Measurements from ENCODE around the gene PIGQ. TPM values are rescaled to one million over a fixed set of nuclear protein-coding genes. Genes with fewer than 3 reads are reported as not detected.

Gene PIGQ
- total and polyA plus RNA-seq, 3 donors from 2014 or later = 80.5 to 123 (median 95.4) TPM

DNA sequence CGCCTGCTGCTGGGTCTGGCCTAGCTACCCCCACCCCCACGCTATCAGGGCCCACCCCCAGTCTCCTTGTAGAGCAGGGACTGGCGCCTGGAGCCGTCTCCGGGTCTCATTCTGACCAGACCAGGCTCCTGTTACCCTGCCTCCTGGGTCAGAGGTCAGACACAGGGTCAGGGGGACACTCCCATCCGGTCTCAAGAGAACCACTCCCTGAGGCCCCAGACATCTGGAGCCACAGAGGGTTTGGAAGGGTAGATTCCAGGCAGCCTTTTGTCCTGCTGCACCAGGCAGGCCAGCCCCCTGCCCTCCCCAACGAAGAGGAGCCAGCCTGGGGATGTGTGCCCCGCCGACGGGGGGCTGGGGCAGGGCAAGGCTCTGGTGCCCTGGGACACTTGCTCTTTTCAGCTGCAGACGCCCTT lies 60.1 kb downstream of the PIGQ start:
- intact Hi-C loops (cut with DNase I; ENCODE audit: low total_unique reads) = loop anchor here (10.0 kb wide), 1 partner anchor 45 kb away; no protein-coding TSS in a partner anchor
- Histone ChIP-seq H3K27me3 (no peaks in the 10 kb centered on the region), H3K4me3 (no peak overlapping the region), H3K36me3 (ENCODE audit: low read depth, missing control alignments) (no peaks in the 10 kb centered on the region), H3K27ac (no peak overlapping the region), H3K4me1 (peaks cover 20% of the 10 kb centered on the region), H3K9me3 (no peaks in the 10 kb centered on the region)
- no peak for DNase-seq
- WGBS, 2 donors = 37 to 66% methylated on average over 7 to 10 of the region's 11 CpGs
- TF ChIP-seq, protein P1, sequence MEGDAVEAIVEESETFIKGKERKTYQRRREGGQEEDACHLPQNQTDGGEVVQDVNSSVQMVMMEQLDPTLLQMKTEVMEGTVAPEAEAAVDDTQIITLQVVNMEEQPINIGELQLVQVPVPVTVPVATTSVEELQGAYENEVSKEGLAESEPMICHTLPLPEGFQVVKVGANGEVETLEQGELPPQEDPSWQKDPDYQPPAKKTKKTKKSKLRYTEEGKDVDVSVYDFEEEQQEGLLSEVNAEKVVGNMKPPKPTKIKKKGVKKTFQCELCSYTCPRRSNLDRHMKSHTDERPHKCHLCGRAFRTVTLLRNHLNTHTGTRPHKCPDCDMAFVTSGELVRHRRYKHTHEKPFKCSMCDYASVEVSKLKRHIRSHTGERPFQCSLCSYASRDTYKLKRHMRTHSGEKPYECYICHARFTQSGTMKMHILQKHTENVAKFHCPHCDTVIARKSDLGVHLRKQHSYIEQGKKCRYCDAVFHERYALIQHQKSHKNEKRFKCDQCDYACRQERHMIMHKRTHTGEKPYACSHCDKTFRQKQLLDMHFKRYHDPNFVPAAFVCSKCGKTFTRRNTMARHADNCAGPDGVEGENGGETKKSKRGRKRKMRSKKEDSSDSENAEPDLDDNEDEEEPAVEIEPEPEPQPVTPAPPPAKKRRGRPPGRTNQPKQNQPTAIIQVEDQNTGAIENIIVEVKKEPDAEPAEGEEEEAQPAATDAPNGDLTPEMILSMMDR (IDR thresholded peaks at IDR 0.05) = no peak

DNA sequence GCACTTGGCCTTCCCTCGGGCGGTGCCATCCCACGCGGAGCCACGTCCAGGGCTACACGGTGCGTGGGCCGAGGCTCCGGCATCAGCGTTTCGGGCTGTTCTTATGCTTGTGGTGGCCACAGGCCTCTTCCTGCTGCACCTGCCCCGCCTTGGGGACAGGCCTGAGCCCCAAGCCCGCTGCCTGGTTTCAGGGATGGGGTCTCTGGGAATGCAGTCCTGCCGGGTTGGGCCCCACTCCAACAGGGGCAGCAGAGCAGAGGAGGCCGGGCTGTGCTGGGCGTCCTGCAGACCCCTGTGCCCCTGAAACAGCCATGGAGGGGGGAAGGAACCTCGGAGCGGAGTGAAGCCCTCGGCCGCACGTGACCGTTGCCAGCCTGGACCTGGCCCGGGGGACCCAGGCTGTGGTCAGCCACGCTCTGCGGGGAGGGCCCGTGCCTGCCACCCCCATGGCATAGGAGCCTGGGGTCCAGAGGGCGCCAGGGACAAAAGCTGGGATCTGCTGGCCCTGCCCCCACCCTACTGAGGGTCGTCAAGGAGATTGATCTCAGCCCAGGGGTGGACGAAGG lies 60.6 kb downstream of the PIGQ start:
- peak; percentile 52 for DNase-seq
- intact Hi-C loops (cut with DNase I; ENCODE audit: low total_unique reads) = loop anchor here (10.0 kb wide), 1 partner anchor 46 kb away; no protein-coding TSS in a partner anchor
- Histone ChIP-seq H3K36me3 (ENCODE audit: low read depth, missing control alignments) (no peaks in the 10 kb centered on the region), H3K27ac (no peak overlapping the region), H3K4me1 (peaks cover 21% of the 10 kb centered on the region), H3K9me3 (no peaks in the 10 kb centered on the region), H3K4me3 (no peak overlapping the region), H3K27me3 (no peaks in the 10 kb centered on the region)
- TF ChIP-seq POLR2A (IDR thresholded peaks at IDR 0.05) = no peak
- TF ChIP-seq, protein P1 (IDR thresholded peaks at IDR 0.05) = no peak
- WGBS, 2 donors = 55% methylated on average over 28 of the region's 29 CpGs; no CpG with 5 or more reads in 1 of the 2 donors

DNA sequence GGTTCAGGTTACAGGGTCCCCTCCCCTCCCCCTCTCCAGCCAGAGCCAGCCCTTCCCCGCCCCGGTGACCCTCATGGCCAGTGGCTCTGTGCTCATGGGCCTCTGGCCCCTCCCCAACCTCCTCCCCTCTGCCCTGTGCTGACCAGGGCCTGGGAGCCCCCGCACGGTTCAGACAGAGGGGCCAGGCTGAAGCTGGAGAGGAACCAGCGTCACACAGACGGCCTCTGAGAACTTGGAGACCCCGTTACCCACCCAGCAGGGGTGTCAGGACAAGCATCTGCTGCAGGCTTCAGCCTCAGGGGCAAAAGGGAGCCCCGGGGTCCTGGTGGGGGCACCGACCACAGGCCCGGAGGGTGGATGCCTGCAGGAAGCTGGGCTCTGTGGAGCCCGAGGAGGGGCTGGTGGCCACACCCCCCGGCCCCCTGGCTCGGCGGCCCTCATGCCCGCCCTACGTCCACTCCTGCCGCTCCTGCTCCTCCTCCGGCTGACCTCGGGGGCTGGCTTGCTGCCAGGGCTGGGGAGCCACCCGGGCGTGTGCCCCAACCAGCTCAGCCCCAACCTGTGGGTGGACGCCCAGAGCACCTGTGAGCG lies 61.1 kb downstream of the PIGQ start, which contains the start of gene WFIKKN1:
Gene WFIKKN1 (plus strand): TSS at position 171 of the 591 bp plus-strand sequence. CDS start 269 bp downstream, at position 440.
- H3K36me3 ChIP-seq (ENCODE audit: low read depth, missing control alignments) = no peaks in the 10 kb centered on the region
- no peak within 1 kb of the TSS for H3K27ac ChIP-seq
- DNase-seq = peak; percentile 38
- H3K4me3 ChIP-seq = no peak within 1 kb of the TSS
- no peaks in the 10 kb centered on the region for H3K27me3 ChIP-seq
- peaks cover 27% of the 10 kb centered on the region for H3K4me1 ChIP-seq
- WGBS, 2 donors = 27 to 37% methylated on average over 6 to 23 of the region's 23 CpGs
- no peak for TF ChIP-seq POLR2A (IDR thresholded peaks at IDR 0.05)
- TF ChIP-seq, protein P1 (IDR thresholded peaks at IDR 0.05) = no peak
- intact Hi-C loops (cut with DNase I; ENCODE audit: low total_unique reads) = loop anchor here (10.0 kb wide), 1 partner anchor 46 kb away; no protein-coding TSS in a partner anchor
- no peaks in the 10 kb centered on the region for H3K9me3 ChIP-seq

DNA sequence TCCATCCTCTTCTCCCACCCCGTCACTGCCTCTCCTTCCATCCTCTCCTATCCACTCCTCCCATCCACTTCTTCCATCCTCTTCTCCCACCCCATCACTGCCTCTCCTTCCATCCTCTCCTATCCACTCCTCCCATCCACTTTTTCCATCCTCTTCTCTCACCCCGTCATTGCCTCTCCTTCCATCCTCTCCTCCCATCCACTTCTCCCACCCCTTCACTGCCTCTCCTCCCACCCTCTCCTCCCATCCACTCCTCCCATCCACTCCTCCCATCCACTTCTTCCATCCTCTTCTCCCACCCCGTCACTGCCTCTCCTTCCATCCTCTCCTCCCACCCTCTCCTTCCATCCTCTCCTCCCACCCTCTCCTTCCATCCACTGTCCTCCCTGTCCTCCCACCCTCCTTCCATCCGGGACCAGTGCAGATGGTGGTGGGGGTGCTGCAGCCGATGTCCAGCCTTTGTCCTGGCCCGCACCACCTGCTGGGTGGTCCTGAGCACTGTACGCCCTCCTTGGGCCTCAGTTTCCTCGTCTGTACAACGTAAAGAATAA lies 62.1 kb downstream of the PIGQ start:
- intact Hi-C loops (cut with DNase I; ENCODE audit: low total_unique reads) = loop anchor here (10.0 kb wide), 1 partner anchor 47 kb away; no protein-coding TSS in a partner anchor
- 63 to 67% methylated on average over 9 of the region's 9 CpGs for WGBS, 2 donors
- TF ChIP-seq, protein P1 (IDR thresholded peaks at IDR 0.05) = no peak
- no peak for TF ChIP-seq POLR2A (IDR thresholded peaks at IDR 0.05)

More for the DNA sequence above, 62.1 kb downstream of the PIGQ start:
- no peaks in the 10 kb centered on the region for H3K9me3 ChIP-seq
- H3K27me3 ChIP-seq = no peaks in the 10 kb centered on the region
- no peak overlapping the region for H3K27ac ChIP-seq
- no peak for DNase-seq
- no peak overlapping the region for H3K4me3 ChIP-seq
- no peaks in the 10 kb centered on the region for H3K36me3 ChIP-seq (ENCODE audit: low read depth, missing control alignments)
- peaks cover 27% of the 10 kb centered on the region for H3K4me1 ChIP-seq

Data from testis (tissue), 3 donors.